RKO (cell line): Measurements from ENCODE around the gene EIF3B.
A peak's percentile ranks its signal among the peaks of the same experiment; 100 is the strongest.
"Not testable (repeated sequence)": the region's sequence is repeated elsewhere in the genome, so short reads cannot be mapped to it uniquely, and the experiment has no call there.

Experiments used
- DNase-seq: peaks from one replicate; pipeline ENCODE4 v3.0.0-alpha.2; 2016; ENCODE audit warnings: low spot score

EIF3B gene

DNA sequence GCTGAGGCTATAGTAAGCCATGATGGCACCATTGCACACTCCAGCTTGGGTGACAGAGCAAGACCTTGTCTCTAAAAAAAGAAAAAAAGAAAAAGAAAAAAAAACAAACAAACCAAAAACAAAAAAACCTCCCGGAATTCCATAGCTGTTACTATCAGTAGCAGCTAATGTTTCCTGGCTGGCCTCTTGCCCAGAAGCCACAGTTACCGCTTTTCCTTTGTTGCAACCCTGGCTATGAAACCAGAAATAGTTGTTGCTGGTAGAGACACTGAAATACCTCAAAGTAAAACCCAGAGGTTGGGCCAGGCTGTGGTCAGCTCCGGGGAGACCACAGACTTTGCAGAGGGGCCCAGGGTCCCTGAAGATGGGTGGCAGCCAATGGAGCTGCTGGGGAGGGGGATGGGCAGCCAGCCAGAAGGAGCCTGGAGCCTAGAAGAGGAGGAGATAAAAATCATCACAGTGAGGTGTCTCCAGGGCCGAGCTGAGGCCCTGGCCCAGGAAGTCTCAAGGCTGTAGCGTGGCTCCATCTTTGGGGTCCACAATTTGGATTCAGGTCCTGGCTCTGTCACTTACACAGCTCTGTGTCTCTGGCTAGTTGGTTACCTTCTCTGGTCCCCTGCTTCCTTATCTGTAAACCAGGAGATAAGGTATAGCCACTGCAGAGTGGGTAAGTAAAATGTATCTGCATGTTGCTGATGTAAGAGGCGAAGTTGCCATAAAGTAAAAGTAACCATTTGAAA is 45.4 kb downstream of the EIF3B start:
- DNase-seq, result peak; percentile 30

DNA sequence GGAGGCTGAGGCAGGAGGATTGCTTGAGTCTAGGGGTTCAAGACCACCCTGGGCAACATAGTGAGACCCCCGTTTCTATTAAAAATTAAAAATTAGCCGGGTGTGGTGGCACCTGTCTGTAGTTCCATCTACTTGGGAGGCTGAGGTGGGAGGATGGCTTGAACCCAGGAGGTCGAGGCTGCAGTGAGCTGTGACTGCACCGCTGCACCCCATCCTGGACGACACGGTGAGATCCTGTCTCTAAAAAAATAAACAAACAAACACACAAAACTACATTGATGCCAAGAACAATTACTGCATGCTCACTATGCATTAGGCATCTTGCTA is 48.0 kb downstream of the EIF3B start:
- no peak for DNase-seq

DNA sequence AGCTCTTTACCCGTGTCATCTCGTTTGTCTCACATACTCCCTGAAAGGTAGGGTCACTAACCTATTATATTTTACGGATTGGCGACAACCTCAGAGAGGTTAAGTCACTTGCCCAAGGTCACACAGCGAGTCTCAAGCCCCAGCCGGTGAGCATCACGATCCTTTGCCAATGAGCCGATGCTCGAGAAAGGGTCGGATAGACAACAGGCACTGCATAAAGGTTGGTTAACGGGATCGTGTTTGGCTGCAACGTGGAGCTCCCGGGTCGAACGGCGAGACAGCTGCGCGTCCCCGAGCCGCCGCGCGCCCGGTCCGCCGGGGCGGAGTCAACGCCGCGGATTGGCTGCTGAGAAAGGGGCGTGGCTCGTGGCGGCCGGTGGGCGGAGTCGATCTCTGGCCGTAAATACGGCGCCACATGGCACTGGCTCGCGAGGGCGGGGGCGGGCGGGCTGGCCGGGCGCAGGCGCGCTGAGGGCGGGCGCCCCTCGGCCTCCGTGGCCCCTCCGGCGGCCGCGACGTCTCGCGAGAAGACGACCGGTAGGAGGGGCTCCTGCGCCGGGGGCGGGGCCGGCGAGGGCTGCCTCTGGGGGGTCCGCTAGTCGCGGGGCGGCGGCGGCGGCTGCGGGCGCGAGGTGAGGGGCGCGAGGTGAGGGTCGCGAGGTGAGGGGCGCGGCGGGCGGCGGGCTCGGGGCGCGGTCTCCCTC is 48.5 kb downstream of the EIF3B start, which contains the start of gene CHST12:
Gene CHST12 (plus strand): TSS at position 598 of the 704 bp plus-strand sequence. CDS start 29,029 bp downstream, outside the sequence.
- DNase-seq, result peak; percentile 93

DNA sequence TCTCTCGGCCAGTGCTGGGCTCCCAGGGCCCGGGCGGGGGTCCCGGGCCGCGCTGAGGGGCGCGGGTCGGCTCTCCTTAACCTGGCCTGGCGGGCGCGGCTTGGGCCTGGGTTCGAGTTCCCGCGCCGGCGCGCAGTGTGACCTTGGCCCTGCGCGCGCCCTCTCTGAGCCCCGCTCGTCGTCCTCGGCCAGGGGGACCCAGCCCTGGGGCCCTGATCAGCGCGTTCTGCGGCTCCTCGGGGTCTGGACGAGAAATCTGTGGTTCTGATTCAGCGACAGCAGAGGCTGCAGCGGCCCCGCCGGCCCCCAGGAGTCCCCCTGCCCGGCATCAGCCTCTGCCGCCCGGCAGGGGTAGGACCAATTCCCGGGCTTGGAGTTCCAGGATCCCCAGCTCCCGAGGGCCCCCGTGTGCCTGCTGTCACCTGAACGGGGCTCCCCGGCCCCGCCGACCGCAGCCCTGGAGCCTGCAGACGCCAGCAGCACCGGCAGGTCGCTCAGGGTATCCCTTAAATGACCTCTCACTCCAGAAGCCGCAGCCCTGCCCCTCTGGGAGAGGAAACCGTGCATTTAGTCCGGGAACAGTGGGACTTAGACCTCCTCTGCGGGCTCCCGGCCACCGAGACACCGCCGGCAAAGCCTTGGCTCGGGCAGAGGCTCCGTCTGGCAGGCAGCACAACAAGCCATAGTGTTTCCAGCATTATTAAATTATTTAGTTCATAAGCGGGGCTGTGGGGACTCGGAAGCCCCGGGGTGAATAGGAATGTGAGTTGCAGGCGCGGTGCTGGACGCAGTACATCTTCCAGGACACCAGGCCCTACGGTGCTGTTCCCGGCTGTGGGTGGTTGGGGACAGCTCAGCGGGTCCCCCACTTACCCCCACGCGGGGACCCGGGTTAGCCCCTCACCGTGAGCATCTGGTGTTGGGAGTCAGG is 49.4 kb downstream of the EIF3B start:
- DNase-seq, result peak; percentile 52

DNA sequence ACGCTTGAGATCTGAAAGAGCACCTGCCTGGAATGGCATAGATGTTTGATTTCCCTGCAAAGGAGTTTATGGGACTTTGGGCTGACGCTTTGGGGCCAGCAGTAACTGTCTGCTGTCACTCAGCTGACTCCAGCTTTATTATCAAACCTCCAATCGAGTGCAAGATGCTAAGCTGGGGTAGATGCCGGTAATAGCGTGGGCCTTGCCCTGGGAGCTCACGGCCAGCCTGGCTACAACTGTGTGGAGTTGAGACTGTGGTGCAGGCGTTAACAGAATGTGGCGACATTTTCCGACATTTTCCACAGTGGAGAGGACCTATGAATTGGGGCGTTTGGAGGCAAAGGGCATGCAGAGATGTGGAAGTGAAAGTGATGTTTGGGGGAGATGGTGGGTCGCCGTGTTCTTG is 50.1 kb downstream of the EIF3B start:
- no peak for DNase-seq

DNA sequence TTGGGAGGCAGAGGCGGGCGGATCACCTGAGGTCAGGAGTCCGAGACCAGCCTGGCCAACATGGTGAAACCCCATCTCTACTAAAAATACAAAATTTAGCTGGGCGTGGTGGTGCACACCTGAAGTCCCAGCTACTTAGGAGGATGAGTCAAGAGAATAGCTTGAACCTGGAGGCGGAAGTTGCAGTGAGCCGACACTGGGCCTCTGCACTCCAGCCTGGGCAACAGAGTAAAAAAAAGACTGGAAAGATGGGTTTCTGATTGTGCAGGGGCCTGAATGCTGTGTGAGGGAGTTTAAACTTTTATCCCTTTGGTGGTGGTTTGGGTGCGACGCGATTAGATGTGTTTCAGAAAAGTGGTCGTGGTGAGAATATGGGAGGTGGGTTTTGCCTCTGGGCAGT is 50.6 kb downstream of the EIF3B start:
- no peak for DNase-seq

DNA sequence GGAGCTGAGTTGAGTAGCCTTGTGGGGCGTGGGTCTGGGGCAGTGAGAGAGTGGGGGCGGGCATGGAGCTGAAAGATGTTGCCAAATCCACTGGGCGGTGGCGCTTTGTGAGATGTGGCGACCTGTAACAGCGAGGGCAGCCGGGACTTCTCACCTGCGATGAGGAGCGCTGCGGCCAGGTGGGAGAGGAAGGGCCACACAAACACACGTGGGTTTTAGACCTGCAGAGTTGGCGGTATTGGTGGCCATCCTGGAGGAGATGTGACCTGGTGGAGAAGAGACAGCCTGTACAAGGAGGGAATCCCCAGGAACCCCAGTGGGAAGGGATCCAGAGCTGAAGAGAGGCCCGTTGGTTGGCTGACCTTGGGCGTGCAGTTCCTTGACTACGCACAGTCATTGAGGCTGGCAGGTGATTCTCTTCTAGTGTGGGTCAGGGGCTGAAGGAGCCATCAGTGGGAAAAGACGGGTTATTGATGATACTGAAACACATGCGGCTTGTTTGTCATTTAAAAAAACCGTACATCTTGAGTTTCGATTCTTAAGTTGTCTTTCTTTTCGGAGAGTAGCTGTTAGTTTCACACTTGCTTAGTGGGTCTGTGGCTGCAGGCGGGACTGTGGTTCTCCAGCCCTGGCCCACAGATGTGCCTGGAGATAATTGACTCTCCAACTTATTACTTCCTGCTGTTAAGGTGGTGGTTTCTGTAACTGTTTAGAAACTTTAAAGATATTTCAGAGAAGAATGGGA is 51.1 kb downstream of the EIF3B start:
- no peak for DNase-seq

DNA sequence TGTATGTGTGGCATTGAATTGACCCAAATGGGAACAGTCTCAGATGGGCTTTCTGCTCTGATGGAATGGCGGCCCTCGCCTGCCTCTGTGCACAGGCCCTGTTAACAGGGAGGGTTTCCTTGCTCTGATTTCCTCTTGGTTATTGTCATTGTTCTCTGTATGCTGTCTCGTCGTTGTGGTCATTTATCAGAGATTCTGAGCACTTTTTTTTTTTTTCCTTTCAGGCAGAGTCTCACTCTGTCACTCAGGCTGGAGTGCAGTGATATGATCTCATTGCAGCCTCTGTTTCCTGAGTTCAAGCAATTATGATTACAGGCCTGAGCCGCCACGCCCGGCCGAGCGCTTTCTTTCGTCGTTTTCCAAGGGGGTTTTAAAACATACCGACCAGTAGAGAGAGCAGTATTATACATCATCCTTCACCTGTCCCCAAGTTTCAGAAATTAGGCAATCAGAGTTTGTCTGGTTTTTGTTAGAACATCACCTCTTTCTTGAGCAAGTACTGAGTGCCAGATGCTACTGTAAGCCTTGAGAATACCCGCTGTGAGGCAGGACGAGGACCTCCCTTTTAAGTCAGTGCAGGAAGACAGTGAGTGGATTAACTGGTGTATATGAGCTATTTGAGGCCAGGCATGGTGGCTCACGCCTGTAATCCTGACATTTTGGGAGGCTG is 55.3 kb downstream of the EIF3B start:
- DNase-seq, result no peak

DNA sequence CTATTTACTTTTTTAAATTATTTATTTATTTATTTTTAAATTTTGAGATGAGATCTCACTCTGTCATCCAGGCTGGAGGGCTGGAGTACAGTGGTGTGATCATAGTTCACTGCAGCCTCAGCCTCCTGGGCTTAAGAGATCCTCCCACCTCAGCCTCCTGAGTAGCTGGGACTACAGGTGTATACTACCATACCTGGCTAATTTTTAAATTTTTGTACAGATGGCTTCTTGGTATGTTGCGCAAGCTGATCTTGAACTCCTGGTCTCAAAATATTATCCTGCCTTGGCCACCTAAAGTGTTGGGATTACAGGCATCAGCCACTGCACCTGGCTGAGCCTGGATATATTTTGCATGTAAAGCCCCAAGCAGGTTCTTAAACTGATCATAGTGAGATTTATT is 56.4 kb downstream of the EIF3B start:
- DNase-seq, result no peak

DNA sequence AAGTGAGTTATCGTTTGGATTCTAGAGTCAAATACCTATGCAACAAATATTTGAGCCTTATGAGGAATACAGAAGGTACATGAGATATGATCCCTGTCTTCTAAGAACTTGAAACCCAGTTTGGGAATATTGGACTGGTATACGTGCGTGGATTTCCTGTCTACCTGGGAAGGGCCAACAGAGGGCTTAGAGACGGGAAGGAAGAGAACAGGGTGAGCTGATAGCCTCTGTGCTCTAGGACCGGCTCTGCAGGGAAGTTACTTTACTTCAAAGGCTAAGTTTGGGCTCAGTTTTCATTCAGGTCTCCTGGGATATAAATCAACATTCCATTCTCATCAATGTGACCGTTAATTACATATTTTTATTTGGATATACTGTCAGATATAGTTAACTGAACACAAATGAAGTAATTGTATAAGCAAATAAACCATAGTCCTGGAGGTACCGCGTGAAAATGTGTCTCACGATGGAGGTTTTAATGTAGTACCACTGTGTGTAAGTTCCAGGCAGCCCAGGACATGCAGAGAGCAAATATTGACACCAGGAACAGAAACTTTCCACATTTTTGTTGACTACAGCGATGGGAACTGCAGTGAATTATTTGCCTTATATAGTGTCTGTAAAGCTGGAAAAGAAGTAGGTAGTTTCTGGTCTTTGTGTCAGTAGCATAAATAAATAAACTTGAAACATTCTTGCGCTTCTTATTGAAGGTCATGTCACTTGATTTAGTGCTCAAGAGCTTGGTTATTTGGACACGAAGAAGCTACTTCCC is 57.4 kb downstream of the EIF3B start:
- no peak for DNase-seq

DNA sequence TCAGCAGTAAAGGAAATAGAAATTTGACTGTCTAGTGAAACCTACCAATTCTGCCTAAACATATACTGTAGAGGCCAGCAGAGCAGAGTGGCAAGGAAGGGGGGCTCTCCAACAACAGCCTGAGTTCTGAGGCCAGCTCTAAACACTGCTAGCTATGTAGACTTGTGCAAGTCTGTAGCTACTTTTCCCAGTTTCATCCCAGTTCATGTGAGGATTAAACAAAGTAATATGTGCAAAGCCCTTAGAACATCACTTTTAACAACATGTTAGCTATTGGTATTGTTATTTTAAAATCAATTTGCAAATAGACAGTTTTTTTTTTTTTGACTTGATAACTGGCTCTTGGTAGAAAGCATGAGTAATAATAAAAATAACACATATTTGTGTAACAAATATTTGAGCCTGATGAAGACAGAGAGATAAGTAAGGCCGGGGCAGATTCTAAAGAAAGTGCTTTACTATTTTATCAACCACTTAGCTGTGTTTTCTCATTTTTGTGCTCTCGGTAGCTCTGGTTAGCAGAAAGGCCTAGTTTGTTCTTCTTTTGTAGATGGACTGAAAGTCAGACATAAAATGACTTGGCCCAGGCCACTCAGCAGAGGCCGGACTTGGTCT is 58.1 kb downstream of the EIF3B start:
- no peak for DNase-seq

DNA sequence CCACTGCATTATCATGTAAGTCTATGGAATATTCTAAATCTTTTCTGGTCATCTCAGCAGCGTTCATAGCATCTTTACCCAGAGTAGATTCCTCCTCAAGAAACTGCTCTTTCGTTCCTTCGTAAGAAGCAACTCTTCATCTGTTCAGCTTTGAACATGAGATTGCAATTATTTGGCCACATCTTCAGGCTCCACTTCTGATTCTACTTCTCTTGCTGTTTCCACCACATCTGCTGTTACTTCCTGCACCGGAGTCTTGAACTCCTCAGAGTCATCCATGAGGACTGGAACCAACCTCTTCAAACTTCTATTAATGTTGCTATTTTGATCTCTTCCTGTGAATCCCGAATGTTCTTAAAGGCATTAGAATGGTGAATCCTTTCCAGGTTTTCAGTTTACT is 61.4 kb downstream of the EIF3B start:
- DNase-seq, result no peak

DNA sequence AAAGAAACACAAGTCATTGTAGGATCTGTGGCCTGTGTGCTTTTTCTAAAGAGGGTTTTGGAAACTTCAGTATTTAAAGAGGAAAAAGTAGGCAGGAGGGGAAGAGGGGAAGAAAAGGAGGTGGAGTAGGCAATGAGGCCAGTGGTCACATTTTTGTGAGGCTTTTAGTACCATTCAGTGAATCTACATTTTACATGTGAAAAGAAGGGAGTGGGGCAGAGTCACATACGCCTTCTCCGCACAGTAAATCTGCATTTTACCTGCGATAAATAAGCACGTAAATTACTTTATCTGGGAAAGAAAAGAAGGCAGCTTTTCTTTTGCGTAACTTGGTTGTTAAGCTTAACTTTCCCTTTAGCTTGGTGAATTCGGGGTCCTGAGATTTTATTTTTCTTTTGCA is 62.0 kb downstream of the EIF3B start:
- no peak for DNase-seq

DNA sequence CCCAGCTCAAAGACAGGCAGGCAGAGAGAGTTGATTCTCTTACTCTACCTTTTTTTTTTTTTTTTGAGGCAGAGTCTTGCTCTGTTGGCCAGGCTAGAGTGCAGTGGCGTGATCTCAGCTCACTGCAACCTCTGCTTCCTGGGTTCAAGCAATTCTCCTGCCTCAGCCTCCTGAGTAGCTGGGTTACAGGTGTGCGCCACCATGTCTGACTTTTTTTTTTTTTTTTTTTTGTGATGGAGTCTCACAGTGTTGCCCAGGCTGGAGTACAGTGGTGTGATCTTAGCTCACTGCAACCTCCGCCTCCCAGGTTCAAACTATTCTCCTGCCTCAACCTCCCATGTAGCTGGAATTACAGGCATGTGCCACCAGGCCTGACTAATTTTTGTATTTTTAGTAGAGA is 62.6 kb downstream of the EIF3B start:
- not testable (repeated sequence) for DNase-seq

DNA sequence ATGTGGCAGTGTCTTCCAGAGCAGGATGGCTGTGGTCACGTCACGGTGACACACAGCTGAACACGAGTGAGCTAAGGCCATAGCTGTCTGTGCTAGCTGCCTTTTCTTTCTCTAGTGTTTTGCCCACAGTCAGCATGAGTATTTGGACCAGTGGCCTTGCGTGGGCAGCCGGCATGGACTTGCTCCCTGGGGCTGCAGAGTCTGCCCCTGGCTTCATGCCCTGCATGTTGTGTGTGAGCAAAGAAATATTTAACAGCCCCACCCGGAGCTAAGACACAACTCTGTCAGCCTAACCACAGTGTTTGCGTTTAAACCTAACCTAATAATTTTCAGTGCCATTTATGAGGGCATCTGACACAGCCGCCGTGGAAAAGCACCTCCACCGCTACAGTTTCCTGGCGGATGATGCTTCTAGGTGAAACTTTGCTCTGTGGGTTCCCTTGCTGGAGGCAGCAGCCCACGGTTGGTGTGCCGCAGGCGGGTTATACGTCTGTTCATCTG is 63.4 kb downstream of the EIF3B start:
- DNase-seq, result no peak

DNA sequence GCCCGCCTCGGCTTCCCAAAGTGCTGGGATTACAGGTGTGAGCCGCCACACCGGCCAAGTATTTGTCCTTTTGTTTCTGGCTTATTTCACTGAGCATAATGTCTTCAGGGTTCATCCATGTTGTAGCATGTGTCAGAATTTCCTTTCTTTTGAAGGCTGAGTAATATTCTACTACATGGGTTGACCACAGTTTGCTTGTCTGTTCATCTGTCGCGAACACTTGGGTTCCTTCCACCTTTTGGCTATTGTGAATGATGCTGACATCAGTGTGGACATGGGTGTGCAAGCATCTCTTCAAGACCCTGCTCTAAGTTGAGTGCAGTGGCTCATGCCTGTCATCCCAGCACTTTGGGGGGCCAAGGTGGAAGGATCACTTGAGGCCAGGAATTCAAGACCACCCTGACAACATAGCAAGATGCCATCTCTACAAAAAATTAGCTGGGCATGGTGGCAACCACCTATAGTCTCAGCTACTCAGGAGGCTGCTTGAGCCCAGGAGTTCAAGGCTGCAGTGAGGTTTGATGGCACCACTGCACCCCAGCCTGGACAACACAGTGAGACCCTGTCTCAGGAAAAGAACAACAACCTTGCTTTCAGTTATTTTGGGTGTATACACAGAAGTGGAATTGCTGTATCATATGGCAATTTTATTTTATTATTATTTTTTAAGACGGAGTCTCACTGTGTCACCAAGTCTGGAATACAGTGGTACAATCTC is 65.7 kb downstream of the EIF3B start:
- no peak for DNase-seq

DNA sequence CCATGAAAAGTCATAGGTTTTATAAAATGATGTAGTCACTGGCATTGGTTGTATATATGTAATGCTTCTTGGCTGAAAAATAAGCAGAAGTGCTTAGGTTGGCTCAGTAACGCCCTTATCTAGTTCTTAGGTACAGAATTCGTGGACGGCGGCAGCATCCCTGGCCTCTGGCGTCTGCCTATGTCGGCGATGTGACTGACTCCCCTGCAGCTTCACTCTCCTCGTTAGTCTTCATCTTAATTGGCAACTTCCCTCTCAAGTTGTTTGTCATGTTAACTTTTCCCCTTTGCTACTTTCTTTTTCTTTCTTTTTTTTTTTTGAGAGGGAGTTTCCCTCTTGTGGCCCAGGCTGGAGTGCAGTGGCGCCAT is 67.3 kb downstream of the EIF3B start:
- no peak for DNase-seq

DNA sequence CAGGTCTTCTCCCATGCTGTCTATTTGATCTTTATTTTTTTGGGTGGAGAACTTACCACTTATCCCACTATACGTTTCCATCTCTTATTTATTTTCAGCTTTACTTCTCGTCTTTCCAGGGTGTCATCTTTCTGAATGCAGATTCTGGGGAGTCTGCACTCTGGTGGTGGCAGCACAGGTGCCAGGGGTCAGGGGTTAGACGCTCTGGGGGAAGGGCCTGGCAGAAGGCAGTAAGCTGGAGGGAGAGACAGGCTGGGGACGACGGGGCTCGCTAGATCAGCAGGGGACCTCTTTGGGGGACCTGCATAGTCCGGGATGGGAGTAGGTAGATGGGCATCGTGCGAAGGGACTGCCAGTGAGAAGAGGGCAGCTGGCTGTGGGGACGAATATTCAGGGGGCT is 71.1 kb downstream of the EIF3B start:
- DNase-seq, result no peak
